ENCODE data around the gene COL8A2.

GRCh38 chr1:36083635-36084496 is 41.2 kb downstream of the COL8A2 start, which contains the start of gene TEKT2:
- TF ChIP-seq CTCF (IDR thresholded peaks at IDR 0.05) (no peak), MXD4 (CRISPR knock-in tag; IDR thresholded peaks at IDR 0.05; ENCODE audit: borderline replicate concordance) (no peak), ZNF121 (CRISPR knock-in tag; IDR thresholded peaks at IDR 0.05) (peak; percentile 90), ATF6 (CRISPR knock-in tag; IDR thresholded peaks at IDR 0.05) (no peak), ZNF232 (CRISPR knock-in tag; IDR thresholded peaks at IDR 0.05) (no peak), SMAD4 (CRISPR knock-in tag; IDR thresholded peaks at IDR 0.05) (no peak), ATF1 (CRISPR knock-in tag; IDR thresholded peaks at IDR 0.05) (no peak), MAX (CRISPR knock-in tag; IDR thresholded peaks at IDR 0.05) (no peak), ZNF423 (CRISPR knock-in tag; IDR thresholded peaks at IDR 0.05) (no peak), ZMAT4 (CRISPR knock-in tag; IDR thresholded peaks at IDR 0.05) (no peak)
